OCI-LY1 (cell line): Measurements from ENCODE around the gene PRMT3.
A peak's percentile ranks its signal among the peaks of the same experiment; 100 is the strongest.

ENCODE experiments used
- H2AFZ ChIP-seq: fragments of 200-600 bp; sonication (generic), shearing (Covaris generic); 2 replicates; pipeline ENCODE4 v1.6.0; 2014; ENCODE audit warnings: antibody characterized with exemption, mild to moderate bottlenecking, low read length
- H3F3A ChIP-seq: fragments of 200-600 bp; sonication (generic), shearing (Covaris generic); 2 replicates; pipeline ENCODE4 v1.6.0; 2014; ENCODE audit warnings: mild to moderate bottlenecking, antibody characterized with exemption, low read length, moderate library complexity; ENCODE audit not compliant: insufficient read depth
- H3K27ac ChIP-seq: fragments of 200-600 bp; sonication (generic); 2 replicates; pipeline ENCODE4 v1.5.1; 2014; ENCODE audit warnings: low read length, mixed run types, mild to moderate bottlenecking, low read depth; ENCODE audit not compliant: poor library complexity, severe bottlenecking
- H3K27me3 ChIP-seq: fragments of 200-600 bp; sonication (generic); 2 replicates; pipeline ENCODE4 v1.6.0; 2014; ENCODE audit warnings: antibody characterized with exemption, mild to moderate bottlenecking, low read length, moderate library complexity; ENCODE audit not compliant: insufficient read depth
- H3K36me3 ChIP-seq: fragments of 200-600 bp; sonication (generic); 2 replicates; pipeline ENCODE4 v1.6.1; 2014; ENCODE audit warnings: mild to moderate bottlenecking, antibody characterized with exemption, low read length, moderate library complexity, mixed read lengths; ENCODE audit not compliant: insufficient read depth
- H3K4me1 ChIP-seq: fragments of 200-600 bp; sonication (generic); 2 replicates; pipeline ENCODE4 v1.5.1; 2014; ENCODE audit warnings: mild to moderate bottlenecking, low read length, moderate library complexity; ENCODE audit not compliant: insufficient read depth, severe bottlenecking
- H3K4me2 ChIP-seq: fragments of 200-600 bp; sonication (generic), shearing (Covaris generic); 2 replicates; pipeline ENCODE4 v1.6.1; 2014; ENCODE audit warnings: low read length
- H3K4me3 ChIP-seq: fragments of 200-600 bp; sonication (generic); 2 replicates; pipeline ENCODE4 v1.5.1; 2014; ENCODE audit warnings: low read length, low read depth, mild to moderate bottlenecking, mixed read lengths; ENCODE audit not compliant: poor library complexity, severe bottlenecking
- H3K79me2 ChIP-seq: fragments of 200-600 bp; shearing (Covaris generic); 2 replicates; pipeline ENCODE4 v1.6.1; 2016; ENCODE audit warnings: mixed run types, low read length, mixed read lengths; ENCODE audit not compliant: insufficient read depth
- H3K9ac ChIP-seq: fragments of 200-600 bp; sonication (generic), shearing (Covaris generic); 2 replicates; pipeline ENCODE4 v1.6.1; 2014; ENCODE audit warnings: mild to moderate bottlenecking, low read length, mixed read lengths
- H3K9me2 ChIP-seq: fragments of 200-600 bp; sonication (generic), shearing (Covaris generic); 2 replicates; pipeline ENCODE4 v1.6.1; 2014; ENCODE audit warnings: low read depth, mild to moderate bottlenecking, low read length, mixed read lengths
- H3K9me3 ChIP-seq: fragments of 200-600 bp; shearing (Covaris generic); 2 replicates; pipeline ENCODE4 v1.6.1; 2014; ENCODE audit warnings: low read length, mixed read lengths
- H4K20me1 ChIP-seq: fragments of 200-600 bp; sonication (generic), shearing (Covaris generic); 2 replicates; pipeline ENCODE4 v1.6.0; 2016; ENCODE audit warnings: mild to moderate bottlenecking, low read length; ENCODE audit not compliant: insufficient read depth
- EZH2 ChIP-seq: fragments of 200-600 bp; sonication (generic), shearing (Covaris generic); IDR thresholded peaks from 2 replicates; pipeline ENCODE4 v1.8.0; 2017; ENCODE audit warnings: borderline replicate concordance, mixed run types, mild to moderate bottlenecking, antibody characterized with exemption, low read length, moderate library complexity, mixed read lengths
- TF ChIP-seq, protein P1 (sequence below): fragments of 200-600 bp; sonication (generic), shearing (Covaris generic); IDR thresholded peaks from 2 replicates; pipeline ENCODE4 v1.5.1; 2017; ENCODE audit warnings: mild to moderate bottlenecking, antibody characterized with exemption, low read length, moderate library complexity, mixed read lengths

PRMT3 gene

DNA sequence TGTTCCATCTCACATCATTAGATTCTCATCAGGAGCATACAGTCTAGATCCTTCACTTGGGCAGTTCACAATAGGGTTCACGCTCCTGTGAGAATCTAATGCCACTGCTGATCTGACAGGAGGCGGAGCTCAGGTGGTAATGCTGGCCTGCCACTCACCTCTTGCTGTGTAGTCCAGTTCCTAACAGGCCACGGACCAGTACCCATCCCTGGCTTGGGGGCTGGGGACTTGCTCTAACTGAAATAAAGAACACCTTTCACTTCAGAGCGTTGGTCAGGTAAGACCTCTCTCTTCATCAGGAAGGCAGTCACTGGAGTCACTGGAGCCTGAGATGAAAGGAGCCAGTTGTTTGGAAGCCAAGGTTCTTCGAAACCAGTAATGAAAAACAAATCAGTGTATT, 41.7 kb downstream of the PRMT3 start:
- Histone ChIP-seq H3K27me3 (no peaks in the 10 kb centered on the region), H3F3A (no peaks in the 10 kb centered on the region), H3K27ac (no peak overlapping the region), H2AFZ (no peak overlapping the region), H3K4me3 (no peak overlapping the region), H3K36me3 (peaks cover 75% of the 10 kb centered on the region), H3K9ac (no peak overlapping the region), H3K9me2 (no peaks in the 10 kb centered on the region), H3K79me2 (no peaks in the 10 kb centered on the region), H3K9me3 (no peaks in the 10 kb centered on the region), H3K4me2 (no peak overlapping the region), H3K4me1 (no peaks in the 10 kb centered on the region), H4K20me1 (no peaks in the 10 kb centered on the region)
- TF ChIP-seq, protein P1, sequence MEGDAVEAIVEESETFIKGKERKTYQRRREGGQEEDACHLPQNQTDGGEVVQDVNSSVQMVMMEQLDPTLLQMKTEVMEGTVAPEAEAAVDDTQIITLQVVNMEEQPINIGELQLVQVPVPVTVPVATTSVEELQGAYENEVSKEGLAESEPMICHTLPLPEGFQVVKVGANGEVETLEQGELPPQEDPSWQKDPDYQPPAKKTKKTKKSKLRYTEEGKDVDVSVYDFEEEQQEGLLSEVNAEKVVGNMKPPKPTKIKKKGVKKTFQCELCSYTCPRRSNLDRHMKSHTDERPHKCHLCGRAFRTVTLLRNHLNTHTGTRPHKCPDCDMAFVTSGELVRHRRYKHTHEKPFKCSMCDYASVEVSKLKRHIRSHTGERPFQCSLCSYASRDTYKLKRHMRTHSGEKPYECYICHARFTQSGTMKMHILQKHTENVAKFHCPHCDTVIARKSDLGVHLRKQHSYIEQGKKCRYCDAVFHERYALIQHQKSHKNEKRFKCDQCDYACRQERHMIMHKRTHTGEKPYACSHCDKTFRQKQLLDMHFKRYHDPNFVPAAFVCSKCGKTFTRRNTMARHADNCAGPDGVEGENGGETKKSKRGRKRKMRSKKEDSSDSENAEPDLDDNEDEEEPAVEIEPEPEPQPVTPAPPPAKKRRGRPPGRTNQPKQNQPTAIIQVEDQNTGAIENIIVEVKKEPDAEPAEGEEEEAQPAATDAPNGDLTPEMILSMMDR, result no peak

DNA sequence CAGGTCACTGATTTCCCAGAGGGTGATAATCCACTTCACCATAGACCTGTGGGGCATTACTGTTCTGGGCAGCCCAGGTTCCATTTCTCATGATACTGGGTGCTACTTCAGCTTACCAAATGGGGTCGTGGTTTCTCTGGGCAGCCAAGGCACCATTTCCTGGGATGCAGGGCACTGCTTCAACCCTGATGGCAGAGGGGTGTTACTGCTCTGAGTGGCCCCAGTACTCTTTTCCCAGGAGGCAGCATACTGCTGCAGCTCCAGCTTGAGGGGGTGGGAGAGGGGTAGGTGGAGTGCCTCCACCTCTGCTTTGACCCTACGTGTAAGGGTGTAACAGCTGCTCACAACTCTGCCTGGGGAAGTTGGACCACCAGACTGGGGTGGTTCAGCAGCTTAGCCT, 51.1 kb downstream of the PRMT3 start:
- no peak for TF ChIP-seq EZH2
- TF ChIP-seq, protein P1, result no peak
- no peak overlapping the region for H3K9ac ChIP-seq
- no peaks in the 10 kb centered on the region for H3K4me1 ChIP-seq
- H3K36me3 ChIP-seq, result peaks cover 56% of the 10 kb centered on the region
- peaks cover 9% of the 10 kb centered on the region for H3K79me2 ChIP-seq
- no peaks in the 10 kb centered on the region for H3K9me2 ChIP-seq
- no peaks in the 10 kb centered on the region for H3K9me3 ChIP-seq
- no peak overlapping the region for H3K4me3 ChIP-seq
- no peak overlapping the region for H3K4me2 ChIP-seq
- no peak overlapping the region for H2AFZ ChIP-seq
- no peak overlapping the region for H3K27ac ChIP-seq
- no peaks in the 10 kb centered on the region for H3K27me3 ChIP-seq
- H3F3A ChIP-seq, result no peaks in the 10 kb centered on the region
- H4K20me1 ChIP-seq, result no peaks in the 10 kb centered on the region

DNA sequence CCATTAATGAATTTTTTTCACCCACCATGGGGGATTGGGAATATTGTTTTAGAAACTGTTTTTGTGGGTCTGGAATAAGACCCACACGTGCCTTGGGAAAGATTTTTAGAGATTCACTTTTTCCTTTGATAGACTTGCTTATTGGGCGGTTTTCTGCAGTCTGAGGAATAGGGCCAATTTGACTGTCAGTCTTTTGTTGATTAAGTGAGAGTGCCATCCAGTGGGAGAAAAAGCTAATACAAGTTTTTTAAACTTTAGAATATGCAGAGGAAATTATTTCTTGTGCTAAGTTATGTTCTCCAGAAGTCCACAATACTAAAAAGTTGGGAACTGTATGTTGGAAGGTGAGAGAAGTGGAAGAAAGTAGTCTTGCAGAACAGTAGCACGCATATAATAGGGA, 56.1 kb downstream of the PRMT3 start:
- Histone ChIP-seq H3K4me1 (no peaks in the 10 kb centered on the region), H3F3A (no peaks in the 10 kb centered on the region)

More for the DNA sequence above, 56.1 kb downstream of the PRMT3 start:
- Histone ChIP-seq H3K9ac (no peak overlapping the region), H3K27me3 (no peaks in the 10 kb centered on the region), H3K9me2 (no peaks in the 10 kb centered on the region), H3K4me2 (no peak overlapping the region), H4K20me1 (no peaks in the 10 kb centered on the region), H3K4me3 (no peak overlapping the region), H3K79me2 (no peaks in the 10 kb centered on the region), H3K27ac (no peak overlapping the region), H3K9me3 (no peaks in the 10 kb centered on the region), H2AFZ (no peak overlapping the region), H3K36me3 (peaks cover 23% of the 10 kb centered on the region; the same call in 1 of the 2 replicates)
- TF ChIP-seq, protein P1, result peak; percentile 51; the same call in 1 of the 2 replicates
- no peak for TF ChIP-seq EZH2
